ENCODE results near the gene TEX48. TPM values are rescaled to one million over a fixed set of nuclear protein-coding genes. Genes with fewer than 3 reads are reported as not detected.

The TEX48 gene
- total and polyA plus RNA-seq, 2 experiments from 2014 or later: not detected

GRCh38 chr9:114664181-114664580 is 17.8 kb downstream of the TEX48 start (continued):
- TF ChIP-seq, protein P1, sequence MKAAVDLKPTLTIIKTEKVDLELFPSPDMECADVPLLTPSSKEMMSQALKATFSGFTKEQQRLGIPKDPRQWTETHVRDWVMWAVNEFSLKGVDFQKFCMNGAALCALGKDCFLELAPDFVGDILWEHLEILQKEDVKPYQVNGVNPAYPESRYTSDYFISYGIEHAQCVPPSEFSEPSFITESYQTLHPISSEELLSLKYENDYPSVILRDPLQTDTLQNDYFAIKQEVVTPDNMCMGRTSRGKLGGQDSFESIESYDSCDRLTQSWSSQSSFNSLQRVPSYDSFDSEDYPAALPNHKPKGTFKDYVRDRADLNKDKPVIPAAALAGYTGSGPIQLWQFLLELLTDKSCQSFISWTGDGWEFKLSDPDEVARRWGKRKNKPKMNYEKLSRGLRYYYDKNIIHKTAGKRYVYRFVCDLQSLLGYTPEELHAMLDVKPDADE (IDR thresholded peaks at IDR 0.05): no peak
- TF ChIP-seq CTCF (conservative IDR thresholded peaks at IDR 0.05; ENCODE audit: low read depth in 2 of 2) (no peak), EZH2phosphoT487 (IDR thresholded peaks at IDR 0.05; ENCODE audit: unreplicated experiment) (no peak), EZH2 (IDR thresholded peaks at IDR 0.05; ENCODE audit: low read depth, unreplicated experiment) (no peak)

GRCh38 chr9:114662081-114662989 is 19.7 kb downstream of the TEX48 start:
- Histone ChIP-seq H3F3A (replicated peaks; ENCODE audit: low read depth) (no peaks in the 10 kb centered on the region), H2AFZ (peak overlapping the region; percentile 94), H3K27me3 (ENCODE audit: insufficient read depth) (no peaks in the 10 kb centered on the region), H3K27ac (ENCODE audit: low read depth) (no peak overlapping the region), H4K20me1 (replicated peaks; ENCODE audit: insufficient read depth) (no peaks in the 10 kb centered on the region), H3K4me3 (no peak overlapping the region), H3K79me2 (replicated peaks; ENCODE audit: insufficient read depth) (no peaks in the 10 kb centered on the region), H3K9me2 (ENCODE audit: insufficient read depth) (no peaks in the 10 kb centered on the region), H3K4me1 (ENCODE audit: insufficient read depth) (no peaks in the 10 kb centered on the region; the same call in 1 of the 2 replicates), H3K4me2 (0 out of 2 replicates have a peak overlapping the region, but pooled peaks have one; percentile 28), H3K36me3 (ENCODE audit: insufficient read depth) (no peaks in the 10 kb centered on the region)
- peaks cover 8% of the 10 kb centered on the region for H3K27me3 Mint-ChIP-seq (ENCODE audit: insufficient read depth, low read depth, poor library complexity)
- ATAC-seq (peak; percentile 98), DNase-seq (ENCODE audit: low spot score) (peak; percentile 89)
- TF ChIP-seq EZH2phosphoT487 (IDR thresholded peaks at IDR 0.05; ENCODE audit: unreplicated experiment) (no peak), CTCF (conservative IDR thresholded peaks at IDR 0.05; ENCODE audit: low read depth in 2 of 2) (peak; percentile 79 to 87)
- H3K9me3 Mint-ChIP-seq: no peaks in the 10 kb centered on the region
- H3K36me3 Mint-ChIP-seq (ENCODE audit: low read depth): no peaks in the 10 kb centered on the region; the same call in 2 of the 3 replicates
- no peak overlapping the region for H3K27ac Mint-ChIP-seq
- H3K4me3 Mint-ChIP-seq: no peak overlapping the region
- peaks cover 11% of the 10 kb centered on the region for H3K4me1 Mint-ChIP-seq

GRCh38 chr9:114657705-114658104 is 24.3 kb downstream of the TEX48 start, which contains the start of gene TEX53:
Gene TEX53, minus strand, starts transcription at chr9:114657805. Its CDS starts 31 bp downstream, at chr9:114657774.
- Histone ChIP-seq H3K9me2 (ENCODE audit: insufficient read depth) (no peaks in the 10 kb centered on the region), H3K4me2 (no peak within 1 kb of the TSS), H3K36me3 (ENCODE audit: insufficient read depth) (no peaks in the 10 kb centered on the region), H4K20me1 (replicated peaks; ENCODE audit: insufficient read depth) (no peaks in the 10 kb centered on the region), H3K79me2 (replicated peaks; ENCODE audit: insufficient read depth) (no peaks in the 10 kb centered on the region), H3K4me1 (ENCODE audit: insufficient read depth) (peaks cover 4% of the 10 kb centered on the region; the same call in 1 of the 2 replicates), H3K27me3 (ENCODE audit: insufficient read depth) (no peaks in the 10 kb centered on the region), H3K4me3 (no peak within 1 kb of the TSS), H3F3A (replicated peaks; ENCODE audit: low read depth) (no peaks in the 10 kb centered on the region), H3K27ac (ENCODE audit: low read depth) (no peak within 1 kb of the TSS), H2AFZ (no peak within 1 kb of the TSS)
- H3K9me3 Mint-ChIP-seq: no peaks in the 10 kb centered on the region
- H3K36me3 Mint-ChIP-seq (ENCODE audit: low read depth): no peaks in the 10 kb centered on the region; the same call in 2 of the 3 replicates
- ATAC-seq (no peak), DNase-seq (ENCODE audit: low spot score) (no peak)
- H3K4me3 Mint-ChIP-seq: no peak within 1 kb of the TSS
- no peak within 1 kb of the TSS for H3K27ac Mint-ChIP-seq
- H3K27me3 Mint-ChIP-seq (ENCODE audit: insufficient read depth, low read depth, poor library complexity): peaks cover 5% of the 10 kb centered on the region
- peaks cover 18% of the 10 kb centered on the region for H3K4me1 Mint-ChIP-seq
- no peak for TF ChIP-seq JUNB (IDR thresholded peaks at IDR 0.05; ENCODE audit: unreplicated experiment)
- TF ChIP-seq CTCF (conservative IDR thresholded peaks at IDR 0.05; ENCODE audit: low read depth in 2 of 2): no peak
- no peak for TF ChIP-seq REST (IDR thresholded peaks at IDR 0.05; ENCODE audit: unreplicated experiment)
- no peak for TF ChIP-seq STAT1 (IDR thresholded peaks at IDR 0.05; ENCODE audit: unreplicated experiment)
- no peak for TF ChIP-seq ZNF114 (CRISPR knock-in tag; IDR thresholded peaks at IDR 0.05)
- TF ChIP-seq EZH2phosphoT487 (IDR thresholded peaks at IDR 0.05; ENCODE audit: unreplicated experiment): no peak
- TF ChIP-seq NANOG (IDR thresholded peaks at IDR 0.05; ENCODE audit: borderline replicate concordance): no peak
